Astrocyte (in vitro differentiated cells and primary cell): ENCODE measurements around the gene SCN1B.

Experiments
- CTCF ChIP-seq: IDR thresholded peaks from 2 replicates; pipeline ENCODE4 v1.5.1; 2011; ENCODE audit warnings: low read depth, mild to moderate bottlenecking, inconsistent platforms, low read length, moderate library complexity; ENCODE audit not compliant: insufficient read depth
- EZH2 ChIP-seq: IDR thresholded peaks from 2 replicates; pipeline ENCODE4 v1.6.1; 2012; ENCODE audit warnings: mild to moderate bottlenecking, low read length, inconsistent platforms; ENCODE audit not compliant: insufficient read depth

- TF ChIP-seq CTCF (no peak), EZH2 (no peak)
Measured at GRCh38 chr19:35083691-35084508, 53.6 kb downstream of the SCN1B start.
